Medulla oblongata (tissue), 1 donor: ENCODE results near the gene GJC1.
A peak's percentile ranks its signal among the peaks of the same experiment; 100 is the strongest.
"Not testable (repeated sequence)": the region's sequence is repeated elsewhere in the genome, so short reads cannot be mapped to it uniquely, and the experiment has no call there.

Experiments used
- DNase-seq: peaks from one replicate; pipeline ENCODE4 v3.0.0-alpha.2; 2015; ENCODE audit errors: extremely low spot score

GJC1 gene

DNA sequence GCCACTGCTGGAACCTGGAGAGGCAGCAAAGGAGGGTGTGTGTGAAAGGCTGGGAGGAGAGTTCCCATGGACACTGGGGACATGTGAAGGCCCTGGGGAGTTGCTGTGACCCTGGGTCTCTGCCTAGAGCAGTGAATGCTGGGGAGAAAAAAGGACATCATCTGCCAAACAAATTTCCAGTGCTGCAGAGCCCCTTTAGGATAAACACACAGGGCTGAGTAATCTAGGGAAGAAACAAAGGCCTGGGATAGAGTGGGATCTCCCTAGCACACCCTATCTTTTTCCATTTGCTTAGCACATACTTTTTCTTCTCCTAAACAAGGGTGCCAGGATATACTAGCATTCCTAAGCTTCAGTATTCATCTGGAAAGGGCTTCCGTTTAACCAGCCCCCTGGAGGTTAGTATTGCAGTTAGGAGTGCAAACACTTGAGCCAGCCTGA is 14.3 kb upstream of the GJC1 start:
- no peak for DNase-seq

DNA sequence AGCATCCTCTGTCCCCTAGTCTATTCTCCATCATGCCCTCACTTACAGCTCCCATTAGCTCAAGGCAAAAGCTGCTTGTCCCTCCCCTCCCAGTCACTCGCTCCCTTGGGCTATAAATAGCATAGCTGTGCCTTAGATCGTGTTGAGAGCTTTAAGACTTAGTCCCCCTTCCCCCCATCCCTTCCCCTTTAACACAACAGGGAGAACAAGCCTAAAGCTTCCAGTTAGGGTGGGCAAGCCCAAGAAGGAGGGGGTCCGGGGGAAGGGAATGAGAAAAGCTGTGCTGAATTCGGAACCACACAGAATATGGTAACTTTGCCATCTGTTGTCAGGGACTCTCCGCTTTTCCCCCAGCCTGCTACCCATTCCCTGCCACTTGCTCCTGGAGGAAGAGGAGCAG is 12.7 kb upstream of the GJC1 start:
- no peak for DNase-seq

DNA sequence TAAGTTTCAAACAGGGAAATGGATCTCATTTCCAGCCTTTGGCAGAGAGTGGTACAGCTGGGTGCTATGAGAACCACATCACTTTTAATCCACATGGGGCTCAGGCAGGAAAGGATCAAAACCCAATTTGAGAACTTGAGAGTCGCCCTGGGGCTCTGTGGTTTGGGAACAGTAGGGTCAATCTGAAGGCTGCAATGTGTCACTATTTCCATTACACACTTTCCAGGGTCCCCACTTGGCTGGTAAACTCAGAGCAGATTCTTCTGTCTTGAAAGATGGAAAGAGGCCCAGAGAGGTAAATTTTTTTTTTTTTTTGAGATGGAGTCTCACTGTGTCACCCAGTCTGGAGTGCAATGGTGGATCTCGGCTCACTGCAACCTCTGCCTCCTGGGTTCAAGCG is 10.8 kb upstream of the GJC1 start:
- DNase-seq, result no peak

DNA sequence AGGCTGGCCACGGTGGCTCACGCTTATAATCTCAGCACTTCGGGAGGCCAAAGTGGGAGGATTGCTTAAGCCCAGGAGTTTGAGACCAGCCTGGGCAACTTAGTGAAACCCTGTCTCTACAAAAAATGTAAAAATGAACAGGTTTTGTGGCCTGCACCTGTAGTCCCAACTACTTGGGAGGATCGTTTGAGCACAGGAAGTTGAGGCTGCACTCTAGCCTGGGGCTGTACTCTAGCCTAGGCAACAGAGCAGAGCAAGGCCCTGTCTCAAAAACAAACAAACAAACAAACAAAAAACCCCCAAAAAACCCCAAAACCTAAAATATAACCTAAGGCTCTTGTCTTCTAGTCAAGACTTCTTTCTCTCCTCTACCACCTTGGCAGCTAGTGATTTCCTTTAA is 10.2 kb upstream of the GJC1 start:
- DNase-seq, result no peak

DNA sequence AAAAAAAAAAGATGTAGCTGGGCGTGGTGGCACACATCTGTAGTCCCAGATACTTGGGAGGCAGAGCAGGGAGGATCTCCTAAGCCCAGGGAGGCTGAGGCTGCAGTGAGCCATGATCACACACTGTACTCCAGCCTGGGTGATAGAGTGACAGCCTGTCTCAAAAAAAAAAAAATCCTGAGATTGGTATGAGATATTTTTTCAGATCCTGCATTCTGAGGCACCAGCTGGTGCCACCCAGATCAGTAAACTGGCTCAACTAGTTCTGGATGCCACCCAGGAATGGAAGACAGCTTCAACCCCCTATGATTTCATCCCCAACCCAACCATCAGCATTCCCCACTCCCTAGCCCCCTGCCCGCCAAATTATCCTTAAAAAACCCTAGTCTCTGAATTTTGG is 7.1 kb upstream of the GJC1 start:
- DNase-seq, result no peak

DNA sequence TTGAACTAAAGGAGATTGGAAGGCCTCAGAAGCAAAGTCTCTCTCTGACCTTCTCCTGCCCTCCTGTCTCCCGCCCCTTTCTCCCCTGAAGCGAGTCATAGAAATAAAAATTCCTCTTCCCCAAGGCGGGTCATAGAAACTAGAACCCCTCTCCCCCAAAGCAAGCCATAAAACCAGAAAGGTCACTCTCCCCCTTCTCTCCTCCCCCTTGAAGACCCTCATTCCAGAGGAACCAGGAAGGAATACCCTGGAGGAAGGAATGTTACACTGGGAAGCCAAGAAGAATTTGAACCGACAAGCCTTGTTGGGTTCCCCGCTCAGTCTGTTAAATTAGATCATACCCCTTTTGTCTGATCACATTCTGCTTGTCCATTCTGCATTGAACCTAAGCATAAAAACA is 2.7 kb upstream of the GJC1 start:
- no peak for DNase-seq

DNA sequence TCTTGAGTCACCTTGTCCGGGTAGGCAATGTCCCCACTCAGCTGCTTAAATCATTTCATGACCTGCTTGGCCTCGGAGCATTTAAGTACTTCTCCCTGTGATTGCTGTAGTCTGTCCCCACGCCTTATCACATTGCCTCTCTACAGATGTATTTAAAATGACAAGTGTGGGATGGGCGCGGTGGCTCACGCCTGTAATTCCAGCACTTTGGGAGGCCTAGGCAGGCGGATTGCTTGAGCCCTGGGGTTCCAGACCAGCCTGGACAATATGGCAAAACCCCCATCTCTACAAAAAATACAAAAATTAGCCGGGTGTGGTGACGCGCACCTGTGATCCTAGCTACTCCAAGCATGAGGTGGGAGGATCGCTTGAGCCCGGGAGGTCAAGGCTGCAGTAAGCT is 1.3 kb upstream of the GJC1 start:
- DNase-seq, result no peak

DNA sequence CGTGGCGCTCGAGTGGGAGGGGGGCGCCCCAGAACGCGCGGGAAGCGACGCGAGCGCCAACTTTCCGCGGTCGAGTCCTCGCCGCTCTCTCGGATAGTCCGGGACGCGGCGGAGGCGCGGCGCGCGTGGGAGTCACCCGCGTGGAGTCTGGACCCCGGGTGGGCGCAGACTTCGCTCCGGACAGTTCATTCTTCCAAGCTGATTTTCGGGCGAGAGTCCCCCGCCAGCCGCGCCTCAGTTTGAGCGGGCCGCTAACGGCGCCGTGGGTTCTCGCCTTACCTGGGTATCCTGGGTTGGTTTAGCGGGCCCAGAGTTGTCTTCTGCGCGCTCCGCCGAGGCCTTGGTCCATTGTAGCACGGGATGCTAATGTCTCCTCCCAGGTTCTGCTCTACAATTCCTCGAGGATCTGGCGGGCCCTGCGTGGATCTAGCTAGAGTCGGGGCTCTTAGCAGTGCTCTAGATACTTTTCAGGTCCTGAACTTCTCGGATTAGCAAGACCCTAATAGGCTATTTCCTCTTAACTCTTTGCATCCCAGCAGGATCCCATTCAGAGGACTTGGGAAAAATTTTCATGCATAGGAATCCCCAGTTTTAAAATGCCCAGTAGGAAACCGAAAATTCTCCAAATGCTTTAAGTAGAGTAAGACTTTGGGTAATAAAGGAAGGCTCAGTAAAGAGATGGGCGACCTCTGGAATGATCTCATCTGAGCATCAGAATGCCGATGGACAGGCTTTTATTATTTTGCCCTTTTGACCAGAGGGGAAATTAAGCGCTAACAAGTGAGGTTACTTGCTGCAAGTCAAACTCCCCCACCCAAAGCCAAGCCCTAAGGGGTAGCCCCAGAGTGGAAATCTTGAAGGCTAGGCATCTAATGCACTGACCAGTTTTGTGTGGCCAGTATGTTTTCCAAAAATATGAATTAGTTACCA is 537 bp upstream of the GJC1 start:
- DNase-seq, result no peak

DNA sequence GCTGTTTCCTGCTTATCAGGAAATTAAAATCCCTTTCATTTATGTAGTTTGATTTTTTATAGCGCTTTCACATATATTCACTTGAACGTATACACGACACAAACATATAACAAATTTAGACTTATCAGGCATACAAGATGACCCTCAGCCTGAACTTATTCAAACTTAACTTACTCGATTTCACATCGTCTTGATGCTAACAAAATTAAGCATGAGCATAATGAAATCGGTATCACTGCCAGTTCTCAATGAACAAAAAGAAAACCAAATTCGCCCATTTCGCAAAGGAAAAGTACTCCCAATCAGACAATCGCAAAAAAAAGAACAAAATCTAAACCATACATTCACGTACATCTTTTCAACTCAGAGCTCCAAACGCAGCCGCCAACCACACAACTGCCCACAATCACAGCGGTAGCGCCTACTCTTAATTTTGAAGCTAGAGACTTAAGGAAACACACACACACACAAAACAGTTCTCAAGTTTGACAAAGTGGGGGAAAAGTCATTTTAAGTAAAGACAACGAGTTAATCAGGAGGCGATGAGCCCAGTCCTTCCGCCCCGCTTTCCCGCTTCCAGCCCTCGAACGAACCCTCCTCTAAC is 1.1 kb downstream of the GJC1 start:
- peak; percentile 7 for DNase-seq

DNA sequence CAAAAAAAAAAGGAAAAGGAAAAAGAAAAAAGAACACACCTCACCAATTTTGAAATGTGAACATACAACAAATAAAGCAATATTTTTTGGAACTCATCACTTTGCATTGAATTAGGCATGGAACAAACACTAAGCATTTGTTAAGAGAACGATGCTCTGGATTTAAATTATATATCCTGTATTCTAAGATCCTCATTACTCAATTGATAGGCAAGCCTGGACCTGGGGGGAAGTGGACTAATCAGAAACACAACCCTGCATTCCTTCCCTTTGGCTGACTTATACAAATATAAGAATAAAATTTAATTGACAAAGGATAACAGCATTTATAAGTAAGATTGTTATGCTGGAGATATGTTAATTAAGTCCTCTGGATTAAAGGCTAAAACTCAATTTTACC is 2.2 kb downstream of the GJC1 start:
- no peak for DNase-seq

DNA sequence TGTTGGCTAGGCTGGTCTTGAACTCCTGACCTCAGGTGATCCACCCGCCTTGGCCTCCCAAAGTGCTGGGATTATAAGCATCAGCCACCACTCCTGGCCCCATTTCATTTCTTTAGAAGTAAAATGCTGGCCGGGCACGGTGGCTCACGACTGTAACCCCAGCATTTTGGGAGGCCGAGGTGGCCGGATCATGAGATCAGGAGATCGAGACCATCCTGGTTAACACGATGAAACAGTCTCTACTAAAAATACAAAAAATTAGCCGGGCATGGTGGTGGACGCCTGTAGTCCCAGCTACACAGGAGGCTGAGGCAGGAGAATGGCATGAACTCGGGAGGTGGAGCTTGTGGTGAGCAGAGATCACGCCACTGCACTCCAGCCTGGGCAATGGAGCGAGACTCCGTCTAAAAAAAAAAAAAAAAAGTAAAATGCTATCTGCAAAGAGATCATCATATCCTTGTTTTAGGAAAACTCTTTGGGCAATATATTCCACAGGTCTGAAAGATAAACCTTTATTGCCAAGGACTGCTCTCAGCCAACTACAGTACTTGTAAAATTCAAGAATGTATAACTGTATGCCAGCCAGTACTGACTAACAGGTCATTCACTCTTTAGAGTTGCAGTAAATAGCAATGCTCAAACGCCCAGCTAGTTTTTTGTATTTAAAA is 3.8 kb downstream of the GJC1 start:
- no peak for DNase-seq

DNA sequence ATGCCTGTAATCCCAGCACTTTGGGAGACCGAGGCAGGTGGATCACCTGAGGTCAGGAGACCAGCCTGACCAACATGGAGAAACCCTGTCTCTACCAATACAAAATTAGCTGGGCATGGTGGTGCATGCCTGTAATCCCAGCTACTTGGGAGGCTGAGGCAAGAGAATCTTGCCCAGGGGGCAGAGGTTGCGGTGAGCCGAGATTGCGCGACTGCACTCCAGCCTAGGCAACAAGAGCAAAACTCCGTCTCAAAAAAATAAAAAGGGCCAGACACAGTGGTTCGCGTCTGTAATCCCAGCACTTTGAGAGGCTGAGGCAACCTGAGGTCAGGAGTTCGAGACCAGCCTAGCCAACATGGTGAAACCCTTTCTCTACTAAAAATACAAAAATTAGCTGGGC is 4.9 kb downstream of the GJC1 start:
- DNase-seq, result not testable (repeated sequence)

DNA sequence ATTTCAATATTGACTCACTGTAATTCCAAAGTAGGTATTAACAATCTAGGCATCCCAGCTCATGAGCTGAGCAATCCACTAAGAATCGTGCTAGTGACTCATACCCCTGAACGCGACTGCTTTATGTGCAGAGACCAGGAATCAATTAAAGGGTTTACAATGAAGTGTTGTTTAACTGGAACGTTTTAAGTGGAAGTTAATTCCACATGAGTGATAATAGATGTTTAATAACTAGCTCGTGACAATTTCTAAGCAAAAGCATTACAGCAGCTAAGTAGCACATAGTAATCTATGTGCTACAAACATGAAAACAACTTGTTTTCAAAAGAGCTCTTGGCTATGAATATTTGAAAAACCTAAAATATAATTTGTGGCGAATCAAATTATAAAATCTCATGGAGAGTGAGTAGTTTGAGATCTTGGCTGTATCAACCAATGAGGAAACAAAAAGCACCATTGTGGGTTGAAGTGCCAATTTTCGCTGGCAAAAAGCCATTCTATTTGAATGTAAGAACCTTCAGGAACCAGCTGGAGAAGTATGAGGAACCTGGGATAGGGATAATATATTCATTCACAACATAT is 9.4 kb downstream of the GJC1 start:
- no peak for DNase-seq

DNA sequence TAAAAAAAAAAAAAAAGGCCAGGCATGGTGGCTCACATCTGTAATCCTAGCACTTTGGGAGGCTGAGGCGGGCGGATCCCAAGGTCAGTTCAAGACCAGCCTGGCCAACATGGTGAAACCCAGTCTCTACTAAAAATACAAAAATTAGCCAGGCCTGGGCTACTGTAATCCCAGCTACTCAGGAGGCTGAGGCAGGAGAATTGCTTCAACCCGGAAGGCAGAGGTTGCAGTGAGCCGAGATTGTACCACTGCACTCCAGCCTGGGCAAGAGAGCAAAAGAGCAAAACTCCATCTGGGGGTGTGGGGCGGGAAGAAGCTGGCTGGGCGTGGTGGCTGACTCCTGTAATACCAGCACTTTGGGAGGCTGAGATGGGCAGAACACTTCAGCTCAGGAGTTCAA is 11.6 kb downstream of the GJC1 start:
- not testable (repeated sequence) for DNase-seq

DNA sequence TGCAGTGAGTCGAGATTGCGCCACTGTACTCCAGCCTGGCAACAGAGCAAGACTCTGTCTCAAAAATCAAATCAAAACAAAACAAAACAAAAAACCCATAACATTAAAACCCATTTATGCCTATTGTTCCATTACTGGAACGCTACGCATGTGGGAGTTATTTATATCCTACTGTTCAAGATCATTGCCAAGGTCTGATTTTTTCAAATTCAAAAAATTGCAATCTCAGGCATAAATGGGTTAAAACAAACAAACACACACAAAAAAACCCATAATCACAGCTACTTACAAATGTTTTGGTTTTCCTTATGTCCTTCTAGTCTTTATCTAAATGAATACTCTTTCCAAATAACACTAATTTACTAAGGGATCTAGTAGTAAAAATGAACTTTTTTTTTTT is 17.8 kb downstream of the GJC1 start:
- no peak for DNase-seq

DNA sequence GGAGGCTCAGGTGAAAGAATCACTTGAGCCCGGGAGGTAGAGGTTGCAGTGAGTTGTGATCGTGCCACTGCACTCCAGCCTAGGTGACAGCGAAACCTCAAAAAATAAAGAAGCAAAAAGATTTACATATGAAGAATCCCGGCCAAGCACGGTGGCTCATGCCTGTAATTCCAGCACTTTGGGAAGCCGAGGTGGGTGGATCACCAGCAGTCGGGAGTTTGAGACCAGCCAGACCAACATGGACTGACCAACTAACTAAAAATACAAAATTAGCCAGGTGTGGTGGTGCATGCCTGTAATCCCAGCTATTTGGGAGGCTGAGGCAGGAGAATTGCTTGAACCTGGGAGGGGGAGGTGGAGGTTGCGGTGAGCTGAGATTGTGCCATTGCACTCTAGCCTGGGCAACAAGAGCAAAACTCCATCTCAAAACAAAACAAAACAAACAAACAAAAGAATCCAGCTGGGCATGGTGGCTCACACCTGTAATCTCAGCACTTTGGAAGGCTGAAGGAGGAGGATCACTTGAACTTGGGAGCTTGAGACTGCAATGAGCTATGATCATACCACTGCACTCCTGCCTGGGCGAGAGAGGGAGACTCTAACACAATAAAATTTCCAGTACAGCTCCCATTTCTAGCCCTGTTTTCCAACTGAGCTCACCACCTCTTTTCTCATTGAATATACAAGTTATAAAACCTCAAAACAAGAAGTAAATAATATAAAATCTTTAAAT is 21.3 kb downstream of the GJC1 start:
- DNase-seq, result not testable (repeated sequence)

DNA sequence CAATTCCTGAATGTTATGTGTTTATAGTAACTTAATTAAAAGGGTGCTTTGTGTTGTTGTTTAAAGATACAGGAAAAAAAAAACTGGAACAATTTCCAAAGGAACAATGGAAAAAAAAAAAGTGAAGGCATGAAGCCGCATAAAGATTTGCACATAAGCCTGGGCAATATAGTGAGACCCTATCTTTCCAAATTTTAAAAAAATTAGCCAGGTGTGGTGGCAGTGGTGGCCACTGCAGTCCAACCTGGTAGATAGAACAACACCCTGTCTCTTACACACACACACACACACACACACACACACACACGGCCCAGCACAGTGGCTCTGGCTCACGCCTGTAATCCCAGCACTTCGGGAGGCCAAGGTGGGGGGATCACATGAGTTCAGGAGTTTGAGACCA is 21.9 kb downstream of the GJC1 start:
- no peak for DNase-seq

DNA sequence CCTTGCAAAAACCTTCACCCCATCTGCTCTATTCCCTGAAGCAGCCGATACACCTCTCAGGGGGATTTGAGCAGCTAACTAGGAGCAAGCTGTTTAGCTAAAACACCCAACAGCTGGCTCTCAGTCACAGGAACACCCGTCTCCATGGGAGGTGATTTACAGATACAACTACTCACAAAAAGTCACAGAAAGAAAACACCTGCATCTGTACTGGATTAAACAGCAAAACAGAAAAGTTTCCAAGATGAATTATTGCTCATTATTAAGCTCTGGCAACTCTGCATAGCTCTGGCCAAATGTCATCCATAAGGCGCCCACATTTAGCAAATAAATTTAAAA is 22.3 kb downstream of the GJC1 start:
- no peak for DNase-seq

DNA sequence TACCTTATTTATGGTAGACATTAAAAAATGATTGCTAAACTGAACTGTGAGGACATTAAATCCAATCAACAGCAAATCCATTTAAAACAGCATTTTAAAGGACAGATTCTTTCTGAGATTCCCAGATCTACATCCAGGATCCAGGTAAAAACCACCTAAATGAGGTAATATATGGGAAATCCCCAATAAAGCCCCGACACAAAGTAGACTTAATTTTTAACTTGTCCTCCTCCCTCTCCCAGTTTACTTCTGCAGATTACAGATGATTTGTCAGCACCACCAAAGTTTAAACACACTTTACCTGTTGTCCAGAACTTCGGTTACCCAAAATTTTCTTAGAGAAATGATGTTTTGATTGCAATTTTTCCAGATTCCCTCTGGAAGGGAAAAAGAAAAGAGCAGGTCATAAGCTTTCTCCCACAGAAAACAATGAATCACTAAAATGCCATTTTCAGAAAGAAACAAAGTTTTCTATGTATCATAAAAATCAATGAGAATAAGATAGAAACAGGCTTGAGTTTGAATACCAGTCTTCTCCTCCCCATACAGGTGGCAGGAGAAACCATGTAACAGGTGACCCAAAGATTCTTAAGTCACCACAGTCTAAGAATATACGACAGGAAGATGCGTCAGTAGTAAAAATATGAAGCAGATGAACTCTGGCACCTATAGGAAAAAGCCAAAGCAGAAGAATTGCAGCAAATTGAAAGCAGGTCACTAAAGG is 22.8 kb downstream of the GJC1 start:
- DNase-seq, result no peak

DNA sequence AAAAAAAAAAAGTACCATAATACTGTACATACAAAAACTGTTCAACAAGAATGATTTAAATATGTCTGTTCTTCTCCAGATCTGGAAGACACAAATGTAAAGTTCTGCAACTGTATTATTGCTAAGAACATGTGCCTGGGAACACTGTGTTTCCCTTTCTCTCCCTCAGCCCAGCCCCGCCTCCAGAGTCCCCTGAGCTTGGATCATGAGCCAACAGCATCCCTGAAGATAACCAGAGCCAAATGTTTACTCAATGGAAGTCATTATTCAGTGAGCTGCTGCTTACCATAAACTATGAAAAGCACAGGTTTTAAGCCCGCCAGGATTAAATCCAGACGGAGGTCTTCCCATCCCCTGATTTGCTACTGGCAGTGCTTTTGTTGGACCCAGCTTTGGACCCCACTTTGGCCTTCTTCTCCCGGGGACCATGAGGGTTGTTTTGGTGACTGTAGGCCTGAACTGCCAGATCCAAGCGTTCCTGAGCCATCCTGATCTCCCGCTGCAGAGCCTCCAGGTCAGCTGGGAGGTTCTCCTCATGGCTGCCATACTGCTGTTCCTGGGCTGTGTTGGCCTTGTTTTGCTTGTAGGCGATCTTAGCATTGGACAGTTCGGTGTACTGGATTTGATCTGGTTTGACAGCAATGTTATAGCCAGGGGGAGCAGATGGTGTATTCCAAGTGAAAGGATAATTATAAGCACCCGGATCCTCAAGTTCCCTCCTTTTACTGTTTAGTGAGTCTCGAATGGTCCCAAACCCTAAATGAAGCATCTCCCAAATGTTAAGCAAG is 25.6 kb downstream of the GJC1 start:
- DNase-seq, result no peak
